HG03025 (cell line): ENCODE measurements around the gene CHCHD10.
A peak's percentile ranks its signal among the peaks of the same experiment; 100 is the strongest.

ENCODE experiments used
- ATAC-seq: cut with Tn5 transposase; IDR thresholded peaks from one replicate; pipeline ENCODE4 v1.9.1; 2021; ENCODE audit warnings: mild to moderate bottlenecking, moderate library complexity; ENCODE audit not compliant: unreplicated experiment, low FRiP score

Gene CHCHD10

DNA sequence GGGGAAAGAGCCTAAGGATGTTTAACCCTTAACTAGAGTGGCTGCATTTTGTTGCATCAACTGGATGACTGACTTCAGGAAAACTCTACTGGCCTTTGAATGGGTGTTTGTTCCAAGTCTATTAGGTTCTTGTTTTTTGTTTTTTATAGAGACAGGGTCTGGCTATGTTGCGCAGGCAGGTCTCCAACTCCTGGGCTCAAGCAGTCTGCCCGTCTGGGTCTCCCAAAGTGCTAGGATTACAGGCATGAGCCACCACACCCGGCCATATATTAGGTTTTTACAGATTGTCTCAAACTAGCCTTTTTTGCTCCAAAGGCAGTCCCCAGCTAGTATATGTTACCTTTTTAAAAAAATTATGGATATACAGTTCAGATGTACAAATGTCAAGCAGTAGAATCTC, 20.1 kb upstream of the CHCHD10 start:
- ATAC-seq, result no peak

DNA sequence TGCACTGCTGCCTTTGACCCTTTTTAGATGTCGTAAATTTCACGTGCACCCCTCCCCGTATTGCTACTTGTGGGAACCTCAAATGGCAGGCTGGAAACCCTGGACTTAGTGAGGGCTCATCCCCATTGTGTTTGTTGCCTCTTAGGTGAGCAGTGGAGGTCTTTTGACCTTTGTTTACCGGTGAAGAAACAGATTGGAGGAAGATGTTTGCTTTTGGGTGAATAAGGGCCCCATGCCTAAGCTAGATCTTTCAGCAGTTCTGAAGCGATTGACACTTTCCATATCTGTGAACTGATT, 19.8 kb upstream of the CHCHD10 start:
- no peak for ATAC-seq

DNA sequence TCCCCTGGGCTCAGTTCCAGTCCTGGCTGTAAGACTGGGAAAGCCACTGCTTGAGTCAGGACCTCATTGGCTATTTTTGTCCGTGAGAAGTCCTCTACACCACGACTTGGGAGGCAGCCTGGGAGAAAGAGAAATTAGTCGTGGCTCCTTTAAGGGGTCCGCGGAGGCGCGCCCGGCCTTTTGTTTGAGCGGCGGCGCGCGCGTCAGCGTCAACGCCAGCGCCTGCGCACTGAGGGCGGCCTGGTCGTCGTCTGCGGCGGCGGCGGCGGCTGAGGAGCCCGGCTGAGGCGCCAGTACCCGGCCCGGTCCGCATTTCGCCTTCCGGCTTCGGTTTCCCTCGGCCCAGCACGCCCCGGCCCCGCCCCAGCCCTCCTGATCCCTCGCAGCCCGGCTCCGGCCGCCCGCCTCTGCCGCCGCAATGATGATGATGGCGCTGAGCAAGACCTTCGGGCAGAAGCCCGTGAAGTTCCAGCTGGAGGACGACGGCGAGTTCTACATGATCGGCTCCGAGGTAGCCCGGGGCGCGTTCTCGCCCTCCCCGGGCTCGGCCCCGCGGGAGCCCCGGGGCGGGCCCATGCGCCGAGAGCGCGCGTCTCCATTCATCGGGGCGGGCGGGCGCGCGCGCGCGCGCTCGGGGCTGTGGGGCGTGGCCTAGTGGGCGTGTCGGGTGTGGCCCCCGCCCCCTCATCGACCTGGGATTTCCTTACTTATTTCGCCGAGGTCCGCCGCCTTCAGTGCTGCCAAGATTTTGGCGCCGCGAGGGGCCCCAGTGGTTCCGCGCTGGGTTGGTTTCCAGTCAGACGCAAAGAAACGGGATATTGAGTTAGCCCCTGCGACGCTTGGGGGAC, 19.2 kb upstream of the CHCHD10 start, which contains the start of gene SMARCB1:
Gene SMARCB1 (plus strand): TSS at position 215 of the 848 bp plus-strand sequence. CDS start 204 bp downstream, at position 419.
- ATAC-seq, result peak; percentile 67

DNA sequence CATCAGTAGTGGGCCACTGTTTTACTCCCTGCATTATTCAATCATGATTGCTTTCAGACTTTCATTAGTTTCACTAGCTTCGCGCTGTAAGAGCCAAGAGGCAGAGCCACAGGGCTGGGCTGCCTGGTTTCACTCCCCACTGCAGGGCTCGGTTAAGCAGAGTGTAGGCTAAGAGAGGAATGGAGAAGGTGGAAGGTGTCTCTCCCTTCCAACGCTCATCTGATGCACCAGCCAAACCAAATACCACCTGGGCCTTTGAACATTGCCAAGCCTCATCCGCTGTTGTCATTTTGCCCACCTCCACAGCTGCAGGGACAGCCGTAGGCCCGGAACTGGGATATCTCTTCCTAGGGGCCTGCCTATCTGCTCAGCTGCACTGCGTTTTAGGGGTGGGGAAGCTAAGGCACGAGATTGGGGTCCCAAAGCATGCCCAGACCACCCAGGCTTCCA, 18.5 kb upstream of the CHCHD10 start:
- no peak for ATAC-seq

DNA sequence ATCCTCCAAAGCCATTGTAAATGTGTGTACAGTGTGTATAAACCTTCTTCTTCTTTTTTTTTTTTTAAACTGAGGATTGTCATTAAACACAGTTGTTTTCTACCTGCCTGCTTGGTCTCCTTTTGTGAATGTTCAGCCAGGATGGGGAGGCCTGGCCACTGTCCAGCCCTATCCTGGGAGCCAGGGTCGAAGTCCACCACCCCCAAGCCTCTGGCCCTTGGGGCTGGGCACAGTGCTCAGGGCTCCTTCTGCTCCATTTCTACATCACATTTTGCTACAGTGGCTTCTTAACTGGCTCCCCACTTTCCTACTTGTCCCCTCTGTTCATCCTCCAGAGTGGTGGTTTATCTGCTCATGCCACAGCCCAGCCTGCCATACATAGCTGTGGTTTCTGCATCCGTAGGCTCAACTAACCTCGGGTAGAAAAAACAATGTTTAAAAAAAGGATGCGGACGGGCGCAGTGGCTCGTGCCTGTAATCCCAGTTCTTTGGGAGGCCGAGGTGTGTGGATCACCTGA, 16.5 kb upstream of the CHCHD10 start:
- no peak for ATAC-seq

DNA sequence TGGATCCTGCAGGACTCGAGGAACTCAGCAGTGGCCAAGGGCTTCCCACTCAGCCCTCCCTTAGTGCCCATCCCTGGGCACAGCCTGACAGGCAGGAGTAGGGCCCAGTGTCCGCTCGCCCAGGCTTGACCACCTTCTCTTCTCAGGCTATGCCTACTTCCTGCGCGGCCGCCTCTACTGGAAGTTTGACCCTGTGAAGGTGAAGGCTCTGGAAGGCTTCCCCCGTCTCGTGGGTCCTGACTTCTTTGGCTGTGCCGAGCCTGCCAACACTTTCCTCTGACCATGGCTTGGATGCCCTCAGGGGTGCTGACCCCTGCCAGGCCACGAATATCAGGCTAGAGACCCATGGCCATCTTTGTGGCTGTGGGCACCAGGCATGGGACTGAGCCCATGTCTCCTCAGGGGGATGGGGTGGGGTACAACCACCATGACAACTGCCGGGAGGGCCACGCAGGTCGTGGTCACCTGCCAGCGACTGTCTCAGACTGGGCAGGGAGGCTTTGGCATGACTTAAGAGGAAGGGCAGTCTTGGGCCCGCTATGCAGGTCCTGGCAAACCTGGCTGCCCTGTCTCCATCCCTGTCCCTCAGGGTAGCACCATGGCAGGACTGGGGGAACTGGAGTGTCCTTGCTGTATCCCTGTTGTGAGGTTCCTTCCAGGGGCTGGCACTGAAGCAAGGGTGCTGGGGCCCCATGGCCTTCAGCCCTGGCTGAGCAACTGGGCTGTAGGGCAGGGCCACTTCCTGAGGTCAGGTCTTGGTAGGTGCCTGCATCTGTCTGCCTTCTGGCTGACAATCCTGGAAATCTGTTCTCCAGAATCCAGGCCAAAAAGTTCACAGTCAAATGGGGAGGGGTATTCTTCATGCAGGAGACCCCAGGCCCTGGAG, 15.7 kb upstream of the CHCHD10 start:
- no peak for ATAC-seq

DNA sequence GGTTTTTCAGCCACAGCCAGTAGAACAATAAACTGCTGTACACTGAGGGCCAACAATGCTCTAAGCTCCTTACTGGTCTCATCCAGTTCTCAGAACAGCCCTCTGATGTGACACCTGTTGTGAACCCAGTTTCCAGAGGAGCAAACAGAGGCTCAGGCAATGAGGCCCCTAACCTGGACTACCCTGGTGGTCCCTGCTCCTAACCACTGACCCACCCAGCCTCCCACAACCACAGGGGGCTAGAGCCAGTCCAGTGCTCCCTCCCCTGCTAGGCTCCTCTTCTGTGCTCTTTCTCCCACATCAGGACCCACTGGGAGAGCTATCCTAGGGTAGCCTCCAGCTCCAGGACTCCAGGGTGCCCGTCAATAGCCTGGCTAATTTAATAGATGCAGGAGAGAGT, 14.9 kb upstream of the CHCHD10 start:
- no peak for ATAC-seq

DNA sequence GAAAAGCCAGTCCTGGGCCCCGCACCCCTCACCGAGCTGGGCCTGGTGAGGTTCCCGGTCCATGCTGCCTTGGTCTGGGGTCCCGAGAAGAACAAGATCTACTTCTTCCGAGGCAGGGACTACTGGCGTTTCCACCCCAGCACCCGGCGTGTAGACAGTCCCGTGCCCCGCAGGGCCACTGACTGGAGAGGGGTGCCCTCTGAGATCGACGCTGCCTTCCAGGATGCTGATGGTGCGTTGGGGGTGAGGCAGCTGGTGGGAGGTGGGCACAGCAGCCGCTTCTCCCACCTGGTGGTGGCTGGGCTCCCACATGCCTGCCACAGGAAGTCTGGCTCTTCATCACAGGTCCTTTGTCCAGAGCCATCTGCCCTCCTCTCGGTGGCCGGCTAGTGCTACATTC, 14.5 kb upstream of the CHCHD10 start:
- no peak for ATAC-seq

DNA sequence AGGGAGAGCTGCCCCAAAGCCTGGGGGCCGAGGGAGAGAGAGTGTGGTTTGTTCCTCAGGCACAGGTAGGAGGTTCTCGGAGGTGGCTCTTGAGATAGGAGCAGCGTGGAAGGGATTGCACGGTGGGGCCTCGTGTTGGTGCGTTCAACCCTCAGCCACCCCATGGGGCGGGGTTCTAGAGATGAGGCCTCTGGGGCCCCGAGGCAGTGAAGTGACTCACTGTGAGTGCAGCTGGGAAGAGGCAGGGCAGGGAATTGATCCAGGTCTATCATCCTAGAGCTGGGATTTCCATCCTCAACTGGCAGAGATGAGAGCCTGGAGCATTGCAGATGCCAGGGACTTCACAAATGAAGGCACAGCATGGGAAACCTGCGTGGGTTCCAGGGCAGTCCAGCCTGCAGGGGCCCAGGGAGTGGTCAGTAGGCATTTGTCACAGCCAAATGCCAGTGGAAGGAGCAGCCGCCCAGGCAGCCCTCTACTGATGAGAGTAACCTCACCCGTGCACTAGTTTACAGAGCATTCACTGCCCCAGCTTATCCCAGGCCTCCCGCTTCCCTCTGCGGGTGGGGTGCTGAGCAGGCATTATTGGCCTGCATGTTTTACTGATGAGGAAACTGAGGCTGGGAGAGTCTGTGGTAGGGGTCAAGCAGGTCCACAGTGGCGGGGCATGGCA, 13.9 kb upstream of the CHCHD10 start:
- ATAC-seq, result no peak

DNA sequence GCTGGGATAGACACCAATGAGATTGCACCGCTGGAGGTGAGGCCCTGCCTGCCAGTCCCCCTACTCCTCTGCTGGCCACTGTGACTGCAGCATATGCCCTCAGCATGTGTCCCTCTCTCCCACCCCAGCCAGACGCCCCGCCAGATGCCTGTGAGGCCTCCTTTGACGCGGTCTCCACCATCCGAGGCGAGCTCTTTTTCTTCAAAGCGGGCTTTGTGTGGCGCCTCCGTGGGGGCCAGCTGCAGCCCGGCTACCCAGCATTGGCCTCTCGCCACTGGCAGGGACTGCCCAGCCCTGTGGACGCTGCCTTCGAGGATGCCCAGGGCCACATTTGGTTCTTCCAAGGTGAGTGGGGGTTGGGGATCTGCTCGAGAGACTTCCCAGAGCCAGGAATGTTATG, 13.3 kb upstream of the CHCHD10 start:
- ATAC-seq, result no peak

DNA sequence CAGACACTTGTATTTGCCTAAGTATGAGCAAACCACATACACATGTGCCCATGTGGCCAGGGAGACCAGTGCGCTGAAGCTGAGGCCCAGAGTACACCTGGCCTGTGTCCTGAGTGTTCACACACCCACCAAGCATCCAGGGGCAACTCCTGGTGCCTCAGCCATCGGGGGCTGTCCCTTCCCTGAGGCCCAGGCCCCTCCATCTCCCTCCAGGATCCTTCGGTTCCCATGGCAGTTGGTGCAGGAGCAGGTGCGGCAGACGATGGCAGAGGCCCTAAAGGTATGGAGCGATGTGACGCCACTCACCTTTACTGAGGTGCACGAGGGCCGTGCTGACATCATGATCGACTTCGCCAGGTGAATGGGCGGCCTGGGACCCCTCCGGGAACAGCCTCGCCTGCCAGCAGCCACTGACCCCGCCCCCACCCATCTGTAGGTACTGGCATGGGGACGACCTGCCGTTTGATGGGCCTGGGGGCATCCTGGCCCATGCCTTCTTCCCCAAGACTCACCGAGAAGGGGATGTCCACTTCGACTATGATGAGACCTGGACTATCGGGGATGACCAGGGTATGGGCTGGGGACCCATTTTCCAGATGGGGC, 12.5 kb upstream of the CHCHD10 start:
- ATAC-seq, result no peak

DNA sequence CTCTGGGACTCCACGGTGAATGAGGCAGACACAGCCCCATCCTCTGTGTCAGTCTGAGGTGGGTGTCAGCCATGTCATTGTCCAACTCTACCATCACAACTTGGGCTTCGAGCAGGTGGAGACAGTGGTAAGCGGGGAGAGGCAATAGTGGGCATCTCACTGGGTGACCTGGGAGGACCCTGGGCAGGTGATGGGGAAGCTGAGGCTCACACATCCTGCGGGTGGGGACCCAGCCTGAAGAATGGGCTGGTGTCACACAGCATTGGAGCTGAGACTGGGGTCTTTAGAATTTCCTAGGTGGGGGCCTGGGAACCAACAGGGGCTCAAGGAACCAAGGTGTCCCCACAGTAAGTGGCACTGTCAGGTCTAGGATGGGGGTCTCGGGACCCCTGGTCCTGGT, 12.0 kb upstream of the CHCHD10 start:
- no peak for ATAC-seq

DNA sequence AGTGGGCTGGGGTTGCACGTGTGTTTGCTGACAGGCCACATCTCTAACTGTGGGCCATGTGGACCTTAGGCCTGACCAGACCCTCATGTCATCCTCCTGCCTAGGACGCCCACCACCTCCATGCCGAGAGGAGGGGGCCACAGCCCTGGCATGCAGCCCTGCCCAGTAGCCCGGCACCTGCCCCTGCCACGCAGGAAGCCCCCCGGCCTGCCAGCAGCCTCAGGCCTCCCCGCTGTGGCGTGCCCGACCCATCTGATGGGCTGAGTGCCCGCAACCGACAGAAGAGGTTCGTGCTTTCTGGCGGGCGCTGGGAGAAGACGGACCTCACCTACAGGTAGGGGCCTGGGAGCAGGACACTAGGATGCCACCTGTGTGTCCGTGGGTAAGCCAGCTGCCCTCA, 11.3 kb upstream of the CHCHD10 start:
- no peak for ATAC-seq

DNA sequence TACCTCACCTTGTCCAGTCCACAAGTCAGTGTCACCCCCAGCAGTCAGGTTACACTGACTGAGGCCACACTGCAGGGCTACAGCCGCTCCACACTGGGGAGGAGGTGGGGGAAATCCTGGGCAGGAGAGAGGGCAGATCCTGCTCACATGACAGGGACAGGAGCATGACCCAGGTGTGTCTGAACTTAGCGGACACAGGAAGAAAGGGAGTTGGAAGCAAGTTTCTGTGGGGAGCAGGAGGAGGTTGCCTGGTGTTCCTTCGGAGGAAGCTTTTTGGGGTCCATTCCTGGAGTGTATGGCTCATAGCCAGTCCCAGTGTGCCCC, 10.8 kb upstream of the CHCHD10 start:
- ATAC-seq, result no peak

DNA sequence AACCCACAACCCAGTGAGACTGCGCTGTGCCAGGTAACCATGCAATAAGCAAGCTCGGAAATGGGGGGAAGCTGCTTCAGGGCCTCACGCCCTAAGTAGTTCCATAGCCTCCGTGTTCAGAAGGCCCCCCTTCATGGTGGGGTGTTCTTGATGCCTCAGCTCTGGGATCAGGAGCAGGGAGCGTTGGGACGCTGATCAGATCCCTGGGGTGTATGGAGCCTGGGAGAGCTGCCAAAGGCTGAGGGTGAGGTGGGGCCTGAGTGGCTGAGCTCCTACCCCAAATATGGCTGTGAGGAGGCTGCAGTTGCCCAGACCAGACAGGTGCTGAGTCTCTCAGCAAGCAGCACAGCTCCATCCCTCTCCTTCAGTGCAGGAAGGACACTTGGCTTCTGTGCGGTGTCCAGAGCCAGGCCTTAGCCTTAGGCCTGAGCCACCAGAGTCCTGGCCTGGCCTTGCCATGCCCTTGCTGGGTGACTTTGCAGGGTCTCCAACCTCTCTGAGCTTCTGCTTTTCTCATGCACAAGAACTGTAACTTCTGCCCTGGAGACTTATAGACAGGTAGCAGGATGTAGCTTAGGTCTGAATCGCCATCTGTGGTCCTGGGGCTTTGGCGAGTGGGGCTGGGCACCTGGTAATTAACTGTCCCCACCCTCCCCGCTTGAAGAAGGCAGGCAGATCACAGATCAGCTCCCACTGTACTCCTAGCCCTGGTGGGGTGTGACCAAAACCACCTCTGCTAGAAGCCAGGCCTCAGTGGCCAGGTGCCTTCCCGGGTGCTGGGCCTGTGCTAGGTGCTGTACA, 10.2 kb upstream of the CHCHD10 start:
- no peak for ATAC-seq

DNA sequence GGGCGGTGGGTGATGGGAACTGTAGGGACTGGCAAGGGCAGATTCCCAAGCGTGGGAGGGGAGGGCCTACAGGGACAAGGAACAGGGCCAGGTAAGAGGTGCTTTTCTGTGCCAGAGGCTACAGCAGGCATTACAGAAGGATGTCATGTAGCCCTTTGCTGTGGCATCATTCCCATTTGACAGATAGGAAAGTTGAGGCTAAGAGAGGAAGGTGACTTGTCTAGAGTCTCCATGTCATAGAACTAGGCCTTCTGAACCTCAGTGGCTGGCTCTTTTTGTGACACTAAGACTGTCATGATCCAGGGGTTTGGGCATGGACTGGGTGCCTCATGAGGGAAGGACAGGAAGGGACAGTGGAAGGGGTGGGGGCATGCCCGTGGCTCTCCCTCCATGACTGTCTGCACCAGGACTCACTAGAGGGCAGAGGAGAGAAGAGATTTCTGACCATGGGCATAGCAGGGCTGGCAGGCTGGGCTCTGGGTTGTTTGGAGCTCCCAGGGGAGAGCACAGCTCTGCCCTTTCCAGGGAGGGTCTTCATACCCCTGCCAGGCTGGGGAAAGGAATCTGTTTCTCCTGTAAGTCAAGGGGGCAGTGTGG, 8.1 kb upstream of the CHCHD10 start:
- ATAC-seq, result no peak

DNA sequence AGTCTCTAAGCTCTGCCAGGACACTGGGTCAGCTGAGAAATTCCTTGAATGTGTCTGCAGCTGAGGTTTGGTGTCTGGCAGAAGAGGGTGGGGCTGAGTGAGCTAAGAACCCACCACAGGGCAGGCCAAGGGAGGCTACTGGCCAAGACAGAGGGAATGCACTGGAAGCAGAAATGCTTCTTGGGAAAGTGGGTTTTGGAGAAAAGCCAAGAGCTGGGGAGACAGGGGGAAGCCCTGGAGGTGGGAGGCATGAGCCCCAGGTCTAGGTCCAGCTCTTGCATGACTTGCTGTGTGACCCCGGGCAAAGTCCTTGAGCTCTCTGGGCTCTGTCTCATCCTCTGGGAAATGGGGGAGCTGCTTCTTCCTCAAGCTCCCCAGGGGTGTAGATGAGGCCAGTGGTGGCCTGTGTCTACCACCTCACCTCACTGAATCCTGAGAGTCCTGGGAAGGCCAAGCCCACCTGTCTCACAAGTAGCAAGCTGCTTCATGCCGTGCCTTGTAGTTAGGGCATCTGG, 7.2 kb upstream of the CHCHD10 start:
- ATAC-seq, result no peak

DNA sequence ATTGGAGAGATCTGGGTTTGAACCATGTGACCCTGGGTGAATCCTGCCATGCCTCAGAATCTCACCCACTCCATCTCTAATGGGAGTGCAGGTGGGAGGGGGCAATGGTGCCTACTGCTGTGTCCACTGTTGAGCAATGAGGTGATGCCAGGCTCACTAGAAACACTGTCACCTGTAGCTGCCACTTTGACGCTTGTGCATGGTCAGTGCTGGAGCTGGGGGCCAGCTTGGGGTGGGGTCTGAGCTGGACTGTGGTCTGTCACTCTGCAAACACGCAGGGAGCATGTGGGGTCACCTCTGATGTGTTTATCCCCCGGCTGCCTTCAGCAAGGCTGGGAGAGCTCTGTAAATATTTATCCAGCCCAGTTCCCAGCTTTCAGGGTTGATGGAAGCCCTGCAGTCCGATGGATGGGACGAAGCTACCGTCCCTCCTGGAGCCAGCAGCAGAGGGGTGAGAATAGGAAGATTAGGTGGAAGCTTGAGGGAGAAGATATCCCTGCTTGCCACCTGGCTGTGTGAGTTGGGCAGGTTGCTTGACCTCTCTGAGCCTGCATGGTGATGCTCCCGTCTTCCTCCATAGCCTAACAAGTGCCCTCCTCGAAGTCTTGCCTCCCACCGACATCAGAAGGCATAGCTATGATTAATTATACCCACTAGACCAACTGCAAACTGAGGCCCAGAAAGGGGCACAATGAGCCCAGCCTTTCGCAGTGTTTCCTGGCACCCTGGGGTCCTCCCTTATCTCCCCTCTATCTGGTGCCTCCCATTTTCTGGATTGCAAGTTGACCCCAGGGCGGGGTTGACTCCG, 6.5 kb upstream of the CHCHD10 start:
- no peak for ATAC-seq
